ENCODE data around the gene PRDX1. TPM values are rescaled to one million over a fixed set of nuclear protein-coding genes. Genes with fewer than 3 reads are reported as not detected.

Gene PRDX1
- total RNA-seq, 1 donor from 2014 or later = 351 TPM

GRCh38 chr1:45568421-45568820 lies 46.7 kb upstream of the PRDX1 start:
- no peak for TF ChIP-seq CTCF (IDR thresholded peaks at IDR 0.05)
- Mint-ChIP-seq H3K36me3 (ENCODE audit: low read depth) (peaks cover 59% of the 10 kb centered on the region), H3K27ac (no peak overlapping the region), H3K27me3 (no peaks in the 10 kb centered on the region), H3K4me1 (no peaks in the 10 kb centered on the region), H3K9me3 (no peaks in the 10 kb centered on the region), H3K4me3 (no peak overlapping the region)
- ATAC-seq (ENCODE audit: low read depth) (no peak), DNase-seq (no peak)
- ChIA-PET POLR2A (interaction anchor here (0.7 to 3.0 kb wide), 9 partner anchors 9 to 837 kb away, joined by 3 to 33 read pairs (median 6); partner anchors contain the start of genes AKR1A1, CCDC163, MMACHC and NASP), CTCF (interaction anchor here (1.1 to 7.4 kb wide), 11 partner anchors 11 to 208 kb away, joined by 3 to 186 read pairs (median 23); partner anchors contain the start of genes AKR1A1, PRDX1 and TESK2)
- intact Hi-C loops (cut with micrococcal nuclease) = no loop called here

DNA sequence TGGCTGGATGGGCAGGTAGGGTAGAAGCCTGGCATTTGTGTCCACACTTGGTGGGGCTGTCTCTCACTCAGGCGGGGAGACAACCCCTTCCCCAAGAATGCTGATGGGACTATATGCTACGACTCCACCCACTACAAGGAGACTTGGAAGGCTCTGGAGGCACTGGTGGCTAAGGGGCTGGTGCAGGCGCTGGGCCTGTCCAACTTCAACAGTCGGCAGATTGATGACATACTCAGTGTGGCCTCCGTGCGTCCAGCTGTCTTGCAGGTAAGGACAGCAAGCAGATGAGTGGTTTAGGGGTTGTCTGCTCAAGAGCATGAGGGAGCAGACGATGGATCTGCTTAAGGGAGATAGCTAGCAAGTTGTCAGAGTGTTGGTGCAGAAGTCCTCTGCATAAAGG lies 46.2 kb upstream of the PRDX1 start:
- ATAC-seq (ENCODE audit: low read depth) (no peak), DNase-seq (no peak)
- no peak for TF ChIP-seq CTCF (IDR thresholded peaks at IDR 0.05)
- no peaks in the 10 kb centered on the region for H3K27me3 Mint-ChIP-seq
- peaks cover 64% of the 10 kb centered on the region for H3K36me3 Mint-ChIP-seq (ENCODE audit: low read depth)
- H3K4me1 Mint-ChIP-seq = no peaks in the 10 kb centered on the region
- H3K27ac Mint-ChIP-seq = no peak overlapping the region
- CTCF ChIA-PET = interaction anchor here (1.1 to 7.4 kb wide), 8 partner anchors 11 to 208 kb away, joined by 3 to 186 read pairs (median 22); partner anchors contain the start of genes AKR1A1 and TESK2
- intact Hi-C loops (cut with micrococcal nuclease) = no loop called here
- H3K4me3 Mint-ChIP-seq = no peak overlapping the region
- no peaks in the 10 kb centered on the region for H3K9me3 Mint-ChIP-seq
- POLR2A ChIA-PET = interaction anchor here (1.3 to 3.0 kb wide), 2 partner anchors 46 to 837 kb away, joined by 6 to 33 read pairs; partner anchors contain the start of genes PRDX1 and RNU5D-1

GRCh38 chr1:45566722-45567121 lies 45.0 kb upstream of the PRDX1 start:
- ATAC-seq (ENCODE audit: low read depth) (no peak), DNase-seq (no peak)
- H3K4me1 Mint-ChIP-seq = peaks cover 1% of the 10 kb centered on the region
- CTCF ChIA-PET = interaction anchor here (6.3 to 7.4 kb wide), 2 partner anchors 55 to 74 kb away, joined by 34 to 186 read pairs; partner anchors contain the start of gene TESK2
- no peak overlapping the region for H3K4me3 Mint-ChIP-seq
- no peaks in the 10 kb centered on the region for H3K9me3 Mint-ChIP-seq
- H3K27ac Mint-ChIP-seq = no peak overlapping the region
- peaks cover 74% of the 10 kb centered on the region for H3K36me3 Mint-ChIP-seq (ENCODE audit: low read depth)
- intact Hi-C loops (cut with micrococcal nuclease) = no loop called here
- no peaks in the 10 kb centered on the region for H3K27me3 Mint-ChIP-seq
- POLR2A ChIA-PET = interaction anchor here (0.8 to 1.2 kb wide), 2 partner anchors 45 to 54 kb away, joined by 3 to 4 read pairs; partner anchors contain the start of gene PRDX1
- TF ChIP-seq CTCF (IDR thresholded peaks at IDR 0.05) = no peak

DNA sequence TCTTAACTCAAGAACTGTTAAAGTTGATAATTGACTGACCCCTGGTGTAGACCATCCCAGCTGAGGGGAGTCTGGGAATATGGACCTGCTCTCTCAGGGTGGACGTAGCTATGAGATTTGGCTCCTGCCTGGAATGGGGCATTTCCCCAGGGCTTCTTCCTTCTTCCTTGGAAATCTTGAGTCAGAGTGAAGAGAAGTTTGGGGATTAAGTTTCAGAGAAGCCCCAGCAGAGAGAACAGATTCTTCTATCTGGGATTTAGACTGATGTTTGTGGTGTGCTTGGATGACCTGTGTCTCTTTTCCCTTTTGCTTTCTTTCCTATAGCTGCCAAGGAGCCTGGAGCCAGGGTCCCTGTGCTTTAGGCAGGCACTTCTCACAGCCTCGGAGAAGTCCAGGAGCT lies 42.2 kb upstream of the PRDX1 start:
- no peak for TF ChIP-seq CTCF (IDR thresholded peaks at IDR 0.05)
- Mint-ChIP-seq H3K9me3 (no peaks in the 10 kb centered on the region), H3K4me1 (peaks cover 6% of the 10 kb centered on the region), H3K27me3 (no peaks in the 10 kb centered on the region), H3K36me3 (ENCODE audit: low read depth) (peaks cover 73% of the 10 kb centered on the region), H3K4me3 (no peak overlapping the region), H3K27ac (no peak overlapping the region)
- ATAC-seq (ENCODE audit: low read depth) (no peak), DNase-seq (no peak)
- intact Hi-C loops (cut with micrococcal nuclease) = no loop called here
- ChIA-PET CTCF (interaction anchor here (2.4 kb wide), 1 partner anchor 52 kb away, joined by 10 read pairs; no protein-coding TSS in a partner anchor), POLR2A (interaction anchor here (0.5 to 1.8 kb wide), 4 partner anchors 13 to 150 kb away, joined by 3 to 6 read pairs (median 4); partner anchors contain the start of genes AKR1A1 and PRDX1)

DNA sequence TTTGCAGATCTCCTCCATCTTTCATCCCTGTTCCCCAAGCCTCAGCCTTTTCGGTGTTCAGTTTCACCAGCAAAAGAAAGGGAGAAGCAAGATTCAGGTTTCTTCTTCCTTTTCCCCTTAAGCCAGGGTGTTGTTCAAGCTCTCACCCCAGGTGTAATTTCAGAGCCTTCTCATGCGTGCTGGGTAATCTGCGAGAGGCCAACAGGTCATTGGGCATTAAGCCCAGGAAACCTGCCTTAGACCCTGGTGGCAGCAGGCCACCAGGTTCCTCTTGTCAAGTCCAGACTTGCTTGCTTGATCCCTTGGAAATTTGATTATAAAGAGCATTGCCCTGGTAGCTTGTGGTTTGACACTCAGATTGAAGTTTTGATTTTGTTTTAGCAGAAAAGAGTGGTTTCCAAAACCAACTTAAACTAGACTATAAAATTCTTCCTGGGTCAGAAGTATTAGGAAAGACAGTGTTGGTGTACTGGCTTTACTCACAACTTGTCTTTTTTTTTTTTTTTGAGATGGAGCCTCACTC lies 35.8 kb upstream of the PRDX1 start:
- no peak overlapping the region for H3K27ac Mint-ChIP-seq
- H3K27me3 Mint-ChIP-seq = no peaks in the 10 kb centered on the region
- DNase-seq = no peak
- peaks cover 54% of the 10 kb centered on the region for H3K36me3 Mint-ChIP-seq (ENCODE audit: low read depth)
- H3K9me3 Mint-ChIP-seq = no peaks in the 10 kb centered on the region
- peaks cover 16% of the 10 kb centered on the region for H3K4me1 Mint-ChIP-seq
- H3K4me3 Mint-ChIP-seq = no peak overlapping the region
- ChIA-PET POLR2A (interaction anchor here (0.6 to 1.0 kb wide), 4 partner anchors 36 to 877 kb away, joined by 3 to 5 read pairs (median 4); partner anchors contain the start of gene PRDX1), CTCF (interaction anchor here (0.7 kb wide), 1 partner anchor 11 kb away, joined by 3 read pairs; no protein-coding TSS in a partner anchor)
- intact Hi-C loops (cut with micrococcal nuclease) = no loop called here
- TF ChIP-seq CTCF (IDR thresholded peaks at IDR 0.05) = no peak
- ATAC-seq (ENCODE audit: low read depth) = no peak

All from activated B cell treated with CpG ODN at 0.5 μM for 24 hours (primary cell).